IPS-11a (cell line): Measurements from ENCODE around the gene FASTK.

Experiments used
- H3K4me3 ChIP-seq: one replicate; pipeline ENCODE4 v1.5.1; 2013; ENCODE audit warnings: low read depth, low read length, control low read depth

The FASTK gene

DNA sequence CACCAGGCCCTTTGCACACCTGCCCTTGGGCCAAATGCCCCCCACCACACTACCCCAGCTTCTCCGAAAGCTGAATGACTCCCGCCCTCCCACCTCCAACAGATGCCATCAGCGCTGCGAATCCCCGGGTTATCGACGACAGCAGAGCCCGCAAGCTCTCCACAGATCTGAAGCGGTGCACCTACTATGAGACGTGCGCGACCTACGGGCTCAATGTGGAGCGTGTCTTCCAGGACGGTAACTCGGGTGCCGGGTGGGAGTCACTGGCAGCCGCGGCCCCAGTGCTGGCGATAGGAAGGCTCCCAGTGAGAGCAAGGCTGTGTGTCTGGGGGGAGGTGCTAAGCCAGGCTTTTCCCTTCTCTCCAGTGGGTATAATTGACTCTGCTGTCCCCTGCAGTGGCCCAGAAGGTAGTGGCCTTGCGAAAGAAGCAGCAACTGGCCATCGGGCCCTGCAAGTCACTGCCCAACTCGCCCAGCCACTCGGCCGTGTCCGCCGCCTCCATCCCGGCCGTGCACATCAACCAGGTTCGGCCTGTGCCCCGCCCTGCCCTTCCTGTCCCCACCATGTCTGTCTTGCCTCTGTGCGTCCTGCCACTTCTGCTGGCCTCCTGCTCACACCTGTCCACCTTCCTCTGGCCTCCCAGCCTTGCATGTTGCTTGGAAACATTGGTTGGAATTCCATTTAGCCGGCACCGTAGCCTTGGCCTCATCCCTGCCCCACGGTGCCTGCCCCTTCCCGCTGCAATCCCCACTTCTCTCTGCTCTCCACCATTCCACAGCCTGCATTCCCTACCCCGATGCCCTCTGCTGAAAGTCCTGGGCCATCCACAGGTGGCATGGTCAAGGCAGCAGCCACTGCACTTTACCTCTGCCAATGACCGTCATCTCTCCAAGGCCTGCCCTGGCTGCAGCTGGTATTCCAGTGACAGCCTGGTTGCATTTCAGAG lies 37.8 kb upstream of the FASTK start:
- H3K4me3 ChIP-seq: no peak overlapping the region

DNA sequence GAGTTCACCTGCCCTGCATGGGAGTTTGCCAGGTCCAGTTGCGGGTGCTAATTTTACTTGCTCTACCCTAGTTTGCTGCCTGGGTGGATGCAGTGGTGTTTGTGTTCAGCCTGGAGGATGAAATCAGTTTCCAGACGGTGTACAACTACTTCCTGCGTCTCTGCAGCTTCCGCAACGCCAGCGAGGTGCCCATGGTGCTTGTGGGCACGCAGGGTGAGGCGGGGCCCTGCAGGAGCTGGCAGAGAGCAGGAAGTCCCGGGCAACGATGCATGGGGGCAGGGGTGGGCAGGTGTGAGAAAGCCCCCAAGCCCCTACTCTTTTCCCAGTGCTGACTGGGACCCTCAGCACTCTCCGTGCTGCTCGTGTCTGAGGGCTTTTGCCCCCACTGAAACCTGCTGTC lies 37.0 kb upstream of the FASTK start:
- no peak overlapping the region for H3K4me3 ChIP-seq

DNA sequence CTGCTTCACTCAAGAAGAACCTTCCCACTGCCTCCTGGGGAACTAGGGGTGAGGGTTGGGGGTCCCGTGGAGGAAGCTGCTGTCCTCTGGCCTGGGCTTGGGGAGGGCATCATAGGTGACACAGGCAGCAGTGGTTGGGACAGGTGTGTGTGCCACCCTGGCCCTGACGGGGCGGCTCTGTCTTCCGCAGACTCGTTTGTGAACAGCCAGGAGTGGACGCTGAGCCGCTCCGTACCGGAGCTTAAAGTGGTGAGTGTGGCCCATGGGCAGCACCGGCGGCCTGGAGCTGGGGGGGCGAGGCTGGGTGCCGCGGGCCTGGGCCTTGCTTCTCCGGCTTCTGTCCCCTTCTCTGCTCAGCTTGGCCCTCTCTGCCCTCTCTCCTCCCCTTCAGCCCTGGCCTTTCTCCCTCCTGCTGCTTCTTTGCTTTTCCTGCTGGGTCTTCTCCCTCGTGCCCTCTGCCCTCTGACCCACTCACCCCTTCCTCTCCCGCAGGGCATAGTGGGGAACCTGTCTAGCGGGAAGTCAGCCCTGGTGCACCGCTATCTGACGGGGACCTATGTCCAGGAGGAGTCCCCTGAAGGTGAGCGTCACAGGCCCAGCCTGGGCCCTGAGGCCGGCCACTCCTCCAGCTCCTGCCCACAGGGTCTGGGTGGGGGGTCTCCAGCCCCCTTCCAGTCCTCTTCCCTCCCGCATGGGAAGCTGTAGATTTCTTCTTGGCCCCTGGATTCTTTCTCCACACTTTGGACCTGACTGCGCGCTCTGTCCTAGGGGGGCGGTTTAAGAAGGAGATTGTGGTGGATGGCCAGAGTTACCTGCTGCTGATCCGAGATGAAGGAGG lies 36.2 kb upstream of the FASTK start:
- H3K4me3 ChIP-seq: no peak overlapping the region

DNA sequence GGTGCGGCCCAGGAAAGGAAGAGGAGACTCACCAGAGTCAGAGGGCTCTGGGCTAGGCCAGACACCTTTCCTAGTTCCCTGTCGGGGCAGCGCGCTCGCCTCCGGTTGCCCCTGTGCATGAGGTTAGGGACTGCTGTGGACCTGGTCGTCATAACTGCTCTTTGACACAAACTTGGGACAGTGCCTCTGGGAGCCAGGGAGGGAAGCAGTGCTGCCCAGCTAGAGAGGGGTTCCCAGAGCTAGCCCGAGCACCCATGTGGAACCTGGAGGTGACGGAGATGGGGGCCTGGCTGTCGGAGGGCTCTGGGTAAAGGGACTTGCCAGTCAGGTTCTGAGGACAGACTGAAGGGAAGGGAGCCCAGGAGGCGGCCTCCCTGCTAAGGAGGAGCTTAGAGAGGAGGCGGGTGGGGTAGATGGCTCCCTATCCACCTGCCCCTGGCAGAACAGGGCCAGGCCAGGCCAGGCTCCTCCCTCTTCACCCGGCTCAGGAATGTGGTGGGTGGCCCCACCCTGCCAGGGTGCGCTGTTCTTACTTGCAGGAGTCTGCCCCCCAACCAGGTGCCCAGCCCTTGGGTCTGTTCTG lies 35.3 kb upstream of the FASTK start:
- H3K4me3 ChIP-seq: peak overlapping the region; percentile 24

DNA sequence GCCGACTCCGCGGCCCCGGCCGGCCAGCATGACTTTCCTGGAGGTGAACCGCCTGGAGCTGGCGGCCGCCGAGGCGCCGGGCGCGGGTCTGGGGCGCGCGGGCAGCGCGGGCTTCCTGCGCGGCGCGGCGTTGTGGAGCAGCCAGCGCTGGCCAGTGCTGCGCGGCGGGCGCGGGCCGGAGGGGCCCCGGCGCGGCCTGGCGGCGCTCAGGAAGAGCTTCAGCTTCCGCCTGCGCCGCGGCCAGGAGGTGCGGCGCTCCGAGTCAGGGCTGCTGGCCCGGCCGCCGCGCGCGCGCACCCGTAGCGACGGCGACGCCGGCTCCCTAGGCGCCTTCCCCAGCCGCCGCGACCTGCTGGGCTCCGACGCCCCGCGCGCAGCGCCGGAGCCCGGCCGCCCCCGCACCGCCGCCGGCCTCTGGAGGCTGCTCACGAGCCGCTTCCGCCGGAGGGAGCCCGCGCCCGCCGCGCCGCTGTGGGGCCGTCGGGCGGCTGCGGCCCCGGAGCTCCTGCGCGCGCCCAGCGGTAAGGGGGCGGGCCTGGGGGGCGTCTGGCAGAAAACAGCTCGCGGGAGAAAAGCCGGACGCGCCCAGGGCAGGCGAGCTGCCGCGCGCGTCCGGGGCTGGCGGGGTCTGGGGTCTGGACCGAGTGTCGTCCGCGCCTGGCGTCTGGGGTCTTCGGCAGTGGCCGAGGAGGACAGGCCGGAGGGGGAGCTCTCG lies 34.7 kb upstream of the FASTK start:
- H3K4me3 ChIP-seq: peak overlapping the region; percentile 24

DNA sequence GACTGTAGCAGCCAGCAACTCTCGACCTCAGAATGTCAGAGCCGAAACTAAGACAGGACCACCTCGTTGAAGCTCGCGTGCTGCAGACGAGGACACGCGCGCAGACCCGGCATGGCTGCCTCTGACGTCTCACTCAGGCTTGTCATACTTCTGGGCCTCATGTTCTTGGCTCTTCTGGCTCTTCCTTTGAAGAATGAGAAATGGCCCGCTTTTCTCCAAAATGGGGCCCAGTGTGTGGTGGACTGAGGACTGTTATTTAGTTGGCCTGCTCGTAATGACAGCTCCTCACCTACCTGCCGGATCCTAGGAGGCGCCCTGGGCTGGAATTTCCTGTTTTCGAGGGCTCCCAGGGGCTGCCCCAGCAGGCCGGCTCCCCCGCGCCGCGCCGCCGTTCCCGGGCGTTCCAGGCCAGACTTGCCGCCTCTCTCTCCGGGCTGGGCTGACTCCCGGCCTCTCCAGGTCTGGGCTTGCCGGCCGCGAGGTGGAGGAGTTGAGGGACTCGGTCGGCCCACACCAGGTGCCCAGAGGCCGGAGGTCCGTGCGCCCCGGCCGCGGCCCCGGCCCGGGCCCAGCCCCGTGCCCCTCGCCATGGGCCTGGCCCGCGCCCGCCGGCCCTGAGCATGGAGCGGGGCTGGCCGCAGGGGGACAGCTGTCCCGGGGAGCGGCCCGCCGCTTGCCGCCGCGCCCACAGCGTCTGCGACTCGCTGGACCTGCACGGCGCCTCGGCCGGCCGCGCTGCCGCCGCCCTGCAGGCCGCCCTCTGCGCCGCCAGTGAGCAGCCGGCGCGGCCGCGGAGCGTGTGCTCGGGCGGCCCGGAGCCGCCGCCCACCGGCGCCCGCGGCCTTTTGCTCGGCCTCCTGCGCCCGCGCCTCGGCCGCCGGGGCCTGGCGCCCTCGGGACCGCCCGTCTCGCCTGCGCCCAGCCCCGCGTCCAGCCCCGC lies 33.8 kb upstream of the FASTK start:
- peak overlapping the region; percentile 18 for H3K4me3 ChIP-seq

DNA sequence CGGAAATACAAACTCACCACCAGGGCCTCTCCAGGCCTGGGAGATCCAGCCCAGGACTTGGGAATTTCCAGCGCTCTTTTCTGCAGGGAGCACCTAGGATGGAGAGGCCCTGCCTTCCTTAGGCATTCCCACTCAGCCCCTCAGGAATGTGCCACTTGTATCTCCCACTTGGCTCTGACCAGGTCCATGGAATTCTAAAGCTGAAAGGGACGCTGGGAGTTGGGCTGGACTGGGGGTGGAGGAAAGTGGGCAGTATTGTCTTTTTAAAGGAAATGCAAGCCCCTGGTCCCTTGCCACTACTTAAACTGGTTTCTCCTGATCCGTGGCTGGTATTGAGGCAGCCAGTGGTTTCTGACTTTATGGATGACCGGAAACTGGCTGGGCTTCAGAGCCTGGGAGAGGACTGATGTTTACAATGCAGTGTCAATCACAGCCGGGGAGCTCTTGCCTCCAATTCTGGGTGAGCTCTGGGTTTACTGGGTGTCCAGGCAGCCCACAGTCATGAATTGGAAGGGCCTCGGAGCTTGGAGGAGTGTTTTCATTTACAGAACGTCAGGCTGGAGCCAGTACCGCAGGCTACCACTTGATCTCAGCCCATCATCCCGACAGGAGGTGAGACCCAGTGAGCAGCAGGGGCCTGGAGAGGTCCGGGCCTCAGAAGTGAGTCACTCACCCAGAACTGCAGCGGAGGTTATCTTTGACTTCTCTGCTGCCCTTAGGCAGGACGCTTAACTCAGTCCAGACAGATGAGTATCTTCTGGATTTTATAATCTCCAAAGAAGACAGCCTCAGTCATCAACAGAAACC lies 32.9 kb upstream of the FASTK start:
- no peak overlapping the region for H3K4me3 ChIP-seq

DNA sequence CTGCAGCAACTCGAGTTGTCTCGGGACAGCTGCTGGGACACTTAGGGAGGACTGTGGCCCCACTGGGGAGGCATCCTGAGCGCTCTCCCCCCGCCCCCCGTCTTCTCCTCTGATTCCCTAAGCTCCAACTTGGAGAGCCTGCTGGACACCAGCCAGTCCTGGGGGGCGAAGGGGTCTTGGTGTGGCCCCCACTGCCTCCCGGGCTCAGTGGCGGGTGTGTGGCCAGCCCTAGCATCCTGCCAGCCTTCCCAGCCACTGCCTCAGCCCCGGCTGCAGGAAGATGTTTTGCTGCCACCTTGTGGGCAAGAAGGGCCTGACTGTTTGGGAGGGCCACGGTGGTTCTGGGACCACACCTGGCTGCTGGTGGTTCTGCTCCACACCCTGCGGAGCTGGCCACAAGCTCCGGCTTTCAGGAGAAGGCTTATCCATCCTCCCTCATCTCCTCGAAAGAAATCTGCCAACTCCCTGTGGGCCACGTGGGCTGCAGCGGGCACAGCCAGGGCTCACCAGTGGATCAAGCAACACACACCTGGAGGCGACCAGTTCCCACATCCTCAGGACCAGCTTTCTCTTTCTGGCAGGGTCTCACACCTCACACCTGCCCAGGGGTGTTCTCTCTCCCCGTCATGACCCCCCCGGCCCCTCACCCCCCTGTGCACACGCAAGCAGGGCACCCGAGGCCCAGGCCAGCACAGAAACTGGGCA lies 30.5 kb upstream of the FASTK start:
- H3K4me3 ChIP-seq: no peak overlapping the region

DNA sequence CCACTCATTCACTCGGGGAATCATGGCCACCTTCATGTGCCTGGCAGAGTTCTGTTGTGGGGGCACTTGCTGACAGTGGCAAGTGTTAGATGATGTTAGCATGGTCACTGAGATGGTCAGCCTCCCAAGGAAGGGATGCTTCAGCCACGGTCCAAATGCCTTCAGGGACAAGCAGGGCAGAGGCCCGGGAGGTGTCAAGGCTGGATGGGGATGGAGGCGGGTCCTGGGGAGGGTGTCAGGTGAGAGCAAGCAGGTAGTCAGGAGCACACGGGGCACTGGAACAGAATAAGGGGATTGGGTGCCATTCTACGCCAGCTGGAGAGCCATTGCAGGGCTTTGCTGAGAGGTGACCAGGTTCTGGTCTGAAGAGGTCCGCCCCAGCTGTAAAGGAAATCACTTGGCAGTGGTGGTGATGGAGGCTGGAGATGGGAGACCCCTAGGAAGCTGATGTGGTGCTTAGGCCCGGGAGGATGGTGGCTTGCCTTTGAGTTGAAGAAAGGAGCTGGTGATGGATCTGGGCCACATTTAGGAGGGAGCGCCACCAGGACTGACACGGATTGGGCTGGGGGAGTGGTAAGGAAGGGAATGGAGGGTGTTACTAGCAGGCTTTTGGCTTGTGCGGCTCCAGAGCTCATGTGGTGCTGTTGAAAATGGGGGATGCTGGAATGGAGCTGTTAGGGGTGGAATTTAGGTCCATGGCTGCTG lies 29.8 kb upstream of the FASTK start:
- no peak overlapping the region for H3K4me3 ChIP-seq

DNA sequence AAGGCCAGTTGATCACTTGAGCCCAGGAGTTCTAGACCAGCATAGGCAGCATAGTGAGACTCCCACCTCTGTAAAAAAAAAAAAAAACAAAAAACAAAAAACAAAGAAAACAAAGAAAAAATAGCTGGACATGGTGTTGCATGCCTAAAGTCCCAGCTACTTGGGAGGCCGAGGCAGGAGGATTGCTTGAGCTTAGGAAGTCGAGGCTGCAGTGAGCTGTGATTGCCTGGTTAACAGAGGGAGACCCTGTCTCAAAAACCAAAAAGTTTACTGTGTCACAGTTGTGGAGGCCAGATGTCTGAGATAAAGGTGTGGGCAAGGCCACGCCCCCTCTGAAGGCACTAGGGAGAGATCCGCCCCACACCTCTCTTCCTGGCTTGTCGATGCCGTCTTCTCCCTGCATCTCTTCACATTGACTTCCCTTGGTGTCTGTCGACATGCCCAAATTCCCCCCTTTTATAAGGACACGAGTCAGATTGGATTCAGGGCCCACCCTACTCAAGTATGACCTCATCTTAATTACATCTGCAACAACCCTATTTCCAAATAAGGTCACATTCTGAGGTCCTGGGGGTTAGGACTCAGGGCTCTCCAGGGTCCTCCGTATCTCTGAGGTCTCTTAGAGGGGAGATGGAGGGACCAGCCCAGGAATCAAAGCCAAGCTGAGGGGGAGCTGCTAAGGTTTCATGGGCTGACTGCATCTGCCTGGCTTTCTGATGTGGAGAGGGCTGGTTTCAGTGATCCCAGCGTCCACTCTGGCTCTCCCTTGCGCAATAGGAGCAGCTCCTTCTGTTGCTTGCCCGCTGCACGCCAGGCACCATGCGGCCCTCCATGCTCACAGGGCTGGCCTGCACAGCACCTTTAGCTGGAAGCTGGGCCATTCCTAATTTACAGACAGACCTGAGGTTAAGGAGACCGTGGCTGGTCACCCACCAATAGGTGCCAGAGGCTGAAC lies 28.8 kb upstream of the FASTK start:
- no peak overlapping the region for H3K4me3 ChIP-seq

DNA sequence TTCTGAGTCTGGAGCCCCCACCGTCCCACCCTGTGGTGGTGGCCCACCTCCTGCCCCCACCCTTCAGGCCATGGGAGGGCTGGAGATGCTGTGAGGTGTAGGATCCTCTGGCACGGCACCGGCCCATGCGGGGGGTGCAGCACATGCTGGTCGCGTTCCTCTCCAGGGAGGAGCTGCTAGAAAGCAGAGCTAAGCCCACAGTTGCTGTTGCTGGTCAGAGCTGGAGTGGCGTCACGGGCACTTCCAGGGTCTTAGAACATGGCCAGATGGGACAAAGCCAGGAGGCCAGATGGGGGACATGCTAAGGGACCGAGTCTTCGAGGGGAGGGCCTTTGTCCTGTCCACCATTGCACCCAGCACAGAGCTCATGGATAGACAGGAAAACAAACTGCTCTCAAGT lies 27.3 kb upstream of the FASTK start:
- no peak overlapping the region for H3K4me3 ChIP-seq

DNA sequence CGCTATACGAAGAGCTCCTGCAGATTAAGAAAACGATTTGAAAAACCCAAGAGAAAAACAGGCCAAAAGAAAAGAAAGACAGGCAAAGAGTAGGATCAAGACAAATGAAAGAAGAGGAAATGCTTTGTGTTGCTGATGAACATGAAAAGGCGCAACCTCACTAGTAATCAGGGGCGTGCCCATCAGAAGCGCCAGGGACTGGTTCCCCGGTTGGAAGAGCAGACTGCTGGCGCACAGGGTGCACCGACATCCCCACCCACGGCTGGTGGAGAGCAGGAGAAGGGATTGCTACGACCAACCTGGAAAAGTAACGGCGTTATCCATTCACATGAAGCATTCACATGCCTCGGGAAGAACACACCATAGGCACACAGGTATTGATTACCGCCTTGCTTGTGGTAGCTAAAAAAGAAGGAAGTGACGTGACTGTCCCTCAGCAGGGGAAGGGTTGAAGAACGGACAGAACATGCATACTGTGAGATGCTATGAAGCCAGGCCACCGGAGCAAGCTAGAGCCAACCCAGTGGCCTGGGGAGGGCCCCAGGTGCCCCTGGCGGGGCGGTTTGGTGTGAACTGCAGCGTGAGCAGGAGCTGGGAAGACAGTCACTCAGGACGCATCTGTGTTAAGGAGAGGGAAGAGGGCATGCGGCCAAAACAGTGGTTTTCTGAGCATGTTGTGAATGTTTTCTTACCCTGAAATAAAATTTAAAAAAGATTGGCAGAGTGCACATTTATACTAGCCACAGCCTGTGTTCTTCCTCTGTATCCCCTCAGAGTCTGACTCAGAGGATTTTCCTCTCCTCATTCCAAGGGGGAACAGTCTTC lies 24.0 kb upstream of the FASTK start:
- H3K4me3 ChIP-seq: no peak overlapping the region

DNA sequence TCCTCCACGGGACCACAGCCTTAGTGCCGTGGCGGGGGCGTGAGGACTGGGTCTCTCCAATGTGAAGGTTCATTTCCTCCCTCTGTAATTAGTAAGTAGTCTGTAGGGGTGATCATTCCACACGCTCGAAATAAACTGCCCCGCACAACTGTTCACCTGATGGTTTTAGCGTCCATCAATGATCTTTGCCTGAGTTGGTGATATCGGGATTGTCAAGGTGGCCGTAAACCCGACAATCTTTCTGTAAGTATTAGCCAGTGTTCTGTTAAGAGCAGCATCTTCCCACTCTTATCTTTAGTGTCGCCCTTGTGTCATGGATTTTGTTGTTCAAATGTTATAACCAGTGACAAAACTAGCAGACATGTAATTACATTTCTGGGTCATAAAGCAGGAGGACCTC lies 23.4 kb upstream of the FASTK start:
- H3K4me3 ChIP-seq: no peak overlapping the region

DNA sequence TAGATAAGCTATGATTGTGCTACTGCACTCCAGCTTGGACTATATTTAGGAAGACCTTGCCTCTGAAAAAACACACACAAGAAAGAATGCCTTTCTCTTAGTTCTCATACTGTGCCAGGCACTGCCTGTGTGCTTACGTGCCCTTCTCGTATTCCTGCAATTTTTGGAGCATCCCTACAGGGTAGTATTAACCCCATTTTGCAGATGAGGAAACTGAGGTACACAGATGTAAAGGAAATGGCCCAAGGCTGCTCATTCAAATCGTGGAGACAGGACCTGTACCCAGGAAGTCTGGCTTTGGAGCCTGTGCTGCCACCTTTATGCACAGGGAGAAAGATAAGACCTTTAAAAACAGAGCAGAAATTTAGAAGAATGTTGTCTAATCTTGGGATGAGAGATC lies 22.4 kb upstream of the FASTK start:
- no peak overlapping the region for H3K4me3 ChIP-seq

DNA sequence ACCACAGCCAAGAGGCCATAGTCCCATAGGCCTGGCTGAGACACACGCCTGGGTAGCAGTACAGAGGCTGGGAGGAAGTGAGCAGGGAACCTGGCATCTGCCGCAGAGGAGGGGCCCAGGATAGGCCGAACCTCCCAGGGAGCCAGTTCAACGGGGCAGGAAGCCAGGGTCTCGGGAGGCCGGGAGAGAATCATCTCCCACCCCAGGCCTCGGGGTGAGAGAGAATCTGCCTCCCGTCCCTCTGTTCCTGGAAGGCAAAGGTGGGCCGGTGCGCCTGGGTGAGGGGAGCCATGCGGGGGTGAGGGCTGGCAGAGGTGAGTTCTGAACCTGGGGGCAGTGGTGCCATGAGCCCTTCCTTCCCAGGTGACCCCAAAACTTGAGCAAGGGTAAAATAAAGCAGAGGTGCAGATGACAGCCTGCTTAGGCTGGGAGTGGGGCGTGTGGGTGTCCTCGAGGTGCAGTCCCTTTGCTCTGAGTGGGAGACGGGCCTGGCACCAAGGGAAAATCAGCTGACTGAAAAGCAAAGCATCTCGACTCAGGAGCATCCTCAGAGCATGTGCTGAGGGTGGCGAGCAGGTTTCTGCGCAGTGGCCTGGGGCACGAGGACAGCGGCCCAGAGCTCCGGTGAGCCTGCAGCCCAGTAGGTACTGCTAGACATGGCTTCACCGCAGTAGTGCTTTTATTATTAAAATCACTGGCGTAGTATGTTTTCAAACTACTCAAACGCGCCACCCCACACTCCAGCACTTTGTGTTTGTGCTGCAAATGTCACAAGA lies 21.2 kb upstream of the FASTK start:
- no peak overlapping the region for H3K4me3 ChIP-seq
